Measurements from ENCODE around the gene ANO1. TPM values are rescaled to one million over a fixed set of nuclear protein-coding genes. Genes with fewer than 3 reads are reported as not detected.

ANO1 gene
- total and polyA plus RNA-seq, 12 donors, result 0.67 to 6.7 (median 2.2) TPM

DNA sequence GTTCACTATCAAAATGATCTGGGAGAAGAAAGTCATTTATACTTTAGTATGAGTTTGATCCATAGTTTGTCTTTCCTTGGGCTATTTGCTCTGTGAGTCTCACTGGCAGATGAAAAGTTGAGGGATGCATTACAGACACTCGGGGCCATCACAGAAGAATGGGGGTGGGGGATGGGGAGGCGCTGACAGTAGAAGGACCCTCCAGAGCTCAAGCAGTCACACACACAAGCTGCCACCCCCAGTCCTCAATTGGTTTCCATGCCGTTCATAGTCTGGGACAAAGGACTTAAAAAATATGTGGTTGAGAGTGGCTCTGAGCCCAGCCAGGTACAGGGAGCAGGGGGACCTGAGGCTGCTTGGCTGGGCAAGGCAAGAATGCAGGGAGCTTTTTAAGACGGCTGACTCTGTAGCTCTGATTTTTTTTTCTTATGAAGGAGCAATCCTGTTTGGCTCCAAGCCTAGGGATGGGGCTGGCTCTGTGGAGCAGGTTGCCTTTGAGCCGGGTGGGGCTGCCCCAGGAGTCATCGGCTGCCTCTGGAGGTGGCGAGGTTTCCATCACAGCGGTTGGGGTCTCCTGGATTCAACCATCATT lies 13.3 kb upstream of the ANO1 start:
- Histone ChIP-seq H3K9me3 (replicated peaks in 1 of 3) (no peaks in the 10 kb centered on the region), H3K36me3 (replicated peaks in 1 of 2) (no peaks in the 10 kb centered on the region), H3K4me1 (replicated peaks in 1 of 2) (no peaks in the 10 kb centered on the region), H3K4me3 (no peak overlapping the region), H3K27ac (no peak overlapping the region), H3K27me3 (peaks cover 7% of the 10 kb centered on the region)
- DNase-seq, result peak in 1 of 7 donors; percentile 17
- TF ChIP-seq POLR2A (IDR thresholded peaks at IDR 0.05), result no peak
- TF ChIP-seq, protein P1, sequence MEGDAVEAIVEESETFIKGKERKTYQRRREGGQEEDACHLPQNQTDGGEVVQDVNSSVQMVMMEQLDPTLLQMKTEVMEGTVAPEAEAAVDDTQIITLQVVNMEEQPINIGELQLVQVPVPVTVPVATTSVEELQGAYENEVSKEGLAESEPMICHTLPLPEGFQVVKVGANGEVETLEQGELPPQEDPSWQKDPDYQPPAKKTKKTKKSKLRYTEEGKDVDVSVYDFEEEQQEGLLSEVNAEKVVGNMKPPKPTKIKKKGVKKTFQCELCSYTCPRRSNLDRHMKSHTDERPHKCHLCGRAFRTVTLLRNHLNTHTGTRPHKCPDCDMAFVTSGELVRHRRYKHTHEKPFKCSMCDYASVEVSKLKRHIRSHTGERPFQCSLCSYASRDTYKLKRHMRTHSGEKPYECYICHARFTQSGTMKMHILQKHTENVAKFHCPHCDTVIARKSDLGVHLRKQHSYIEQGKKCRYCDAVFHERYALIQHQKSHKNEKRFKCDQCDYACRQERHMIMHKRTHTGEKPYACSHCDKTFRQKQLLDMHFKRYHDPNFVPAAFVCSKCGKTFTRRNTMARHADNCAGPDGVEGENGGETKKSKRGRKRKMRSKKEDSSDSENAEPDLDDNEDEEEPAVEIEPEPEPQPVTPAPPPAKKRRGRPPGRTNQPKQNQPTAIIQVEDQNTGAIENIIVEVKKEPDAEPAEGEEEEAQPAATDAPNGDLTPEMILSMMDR (IDR thresholded peaks at IDR 0.05), result no peak
- WGBS, 4 donors, result 64 to 83% (median 74%) methylated on average over 4 to 8 of the region's 8 CpGs
- intact Hi-C loops (cut with DNase I), result no loop called here

DNA sequence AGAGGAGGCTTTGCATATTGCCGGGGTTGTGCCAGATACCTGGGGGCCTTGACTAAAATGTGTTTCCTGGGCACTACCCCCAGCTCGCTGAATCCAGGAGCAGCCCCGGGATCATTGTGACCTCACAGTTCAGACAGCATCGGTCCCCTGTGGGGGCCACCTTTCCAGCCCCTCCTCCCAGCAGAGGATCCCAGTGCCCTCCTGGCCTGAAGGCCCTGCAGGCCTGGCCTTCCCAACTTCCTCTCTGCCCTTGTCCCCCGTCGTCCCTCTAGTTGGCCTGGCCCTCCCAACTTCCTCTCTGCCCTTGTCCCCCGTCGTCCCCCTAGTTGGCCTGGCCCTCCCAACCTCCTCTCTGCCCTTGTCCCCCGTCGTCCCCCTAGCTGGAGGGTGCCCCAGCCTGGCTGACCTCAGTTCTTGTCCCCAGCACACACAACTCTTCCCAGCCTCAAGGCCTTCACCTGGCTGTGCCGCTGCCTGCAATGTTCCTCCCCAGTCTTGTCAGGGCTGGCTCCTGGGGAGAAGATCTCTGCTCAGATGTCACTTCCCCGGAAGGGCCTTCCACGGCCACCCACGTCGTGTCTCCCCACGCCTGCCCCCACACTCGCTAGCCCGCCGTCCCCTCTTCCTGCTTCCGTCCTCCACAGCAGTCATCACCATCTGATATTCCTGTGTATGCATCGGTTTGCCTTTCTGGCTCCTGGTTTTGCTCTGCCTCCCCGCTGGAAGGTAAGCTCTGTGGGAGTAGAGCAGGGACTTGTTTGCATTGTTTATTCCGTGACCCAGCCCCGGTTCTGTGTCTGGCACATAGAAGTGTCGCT lies 12.6 kb upstream of the ANO1 start:
- H3K4me3 ChIP-seq, result no peak overlapping the region
- 81 to 86% (median 81%) methylated on average over 24 to 25 of the region's 25 CpGs for WGBS, 4 donors
- no peak overlapping the region for H3K27ac ChIP-seq
- DNase-seq, result peak in 1 of 7 donors; percentile 23
- H3K4me1 ChIP-seq (replicated peaks in 1 of 2), result no peaks in the 10 kb centered on the region
- no peaks in the 10 kb centered on the region for H3K9me3 ChIP-seq (replicated peaks in 1 of 3)
- H3K27me3 ChIP-seq, result peaks cover 7% of the 10 kb centered on the region
- no peaks in the 10 kb centered on the region for H3K36me3 ChIP-seq (replicated peaks in 1 of 2)
- intact Hi-C loops (cut with DNase I), result no loop called here
- no peak for TF ChIP-seq POLR2A (IDR thresholded peaks at IDR 0.05)
- TF ChIP-seq, protein P1 (IDR thresholded peaks at IDR 0.05), result no peak

DNA sequence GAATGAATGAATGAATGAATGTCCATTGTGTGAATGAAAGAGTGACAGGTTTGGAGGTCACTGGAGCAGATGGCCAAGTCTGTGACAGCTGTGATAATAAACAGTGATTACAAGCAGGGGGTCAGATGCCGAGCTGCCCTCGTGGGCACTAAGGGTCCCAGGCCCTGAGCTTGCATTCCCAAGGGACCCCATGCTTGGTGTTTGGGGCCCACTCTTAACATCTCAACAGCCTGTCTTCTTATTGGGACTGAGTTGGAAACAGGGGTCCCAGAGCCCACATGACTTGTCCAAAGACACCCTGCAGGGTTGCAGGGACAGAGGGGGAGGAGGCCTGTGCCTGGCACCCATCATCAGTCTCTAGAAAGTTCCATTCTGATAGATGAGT lies 12.0 kb upstream of the ANO1 start:
- Histone ChIP-seq H3K9me3 (replicated peaks in 1 of 3) (no peaks in the 10 kb centered on the region), H3K27ac (no peak overlapping the region), H3K4me3 (no peak overlapping the region), H3K36me3 (replicated peaks in 1 of 2) (no peaks in the 10 kb centered on the region), H3K27me3 (peaks cover 7% of the 10 kb centered on the region), H3K4me1 (replicated peaks in 1 of 2) (no peaks in the 10 kb centered on the region)
- intact Hi-C loops (cut with DNase I), result no loop called here
- DNase-seq, result peak in 1 of 7 donors; percentile 14
- TF ChIP-seq POLR2A (IDR thresholded peaks at IDR 0.05), result no peak
- TF ChIP-seq, protein P1 (IDR thresholded peaks at IDR 0.05), result no peak
- 84 to 85% methylated on average over 2 of the region's 2 CpGs; no CpG with 5 or more reads in 2 of the 4 donors for WGBS, 4 donors

DNA sequence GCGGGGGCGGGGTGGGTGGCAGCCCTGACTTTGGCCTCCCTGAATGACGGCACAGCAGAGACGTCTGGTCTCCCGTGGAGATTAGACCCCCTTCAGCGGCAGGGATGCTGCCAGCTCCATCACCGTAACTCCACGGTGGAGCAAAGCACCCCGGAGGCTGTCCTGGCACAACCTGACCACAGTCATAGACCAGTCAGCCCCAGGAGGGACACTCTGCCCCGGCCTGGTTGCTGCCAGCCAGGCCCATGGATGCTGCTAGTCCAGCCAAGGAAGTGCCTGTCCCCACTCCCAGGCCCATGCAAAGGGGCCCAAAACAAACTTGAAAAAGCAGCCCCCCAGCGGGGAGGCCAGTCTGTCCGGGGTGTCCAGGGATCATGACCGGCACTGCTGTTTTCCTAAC lies 11.5 kb upstream of the ANO1 start:
- no peak for TF ChIP-seq POLR2A (IDR thresholded peaks at IDR 0.05)
- TF ChIP-seq, protein P1 (IDR thresholded peaks at IDR 0.05), result no peak
- DNase-seq, result peak in 1 of 7 donors; percentile 6
- Histone ChIP-seq H3K4me3 (no peak overlapping the region), H3K27me3 (peaks cover 7% of the 10 kb centered on the region), H3K4me1 (replicated peaks in 1 of 2) (no peaks in the 10 kb centered on the region), H3K9me3 (replicated peaks in 1 of 3) (no peaks in the 10 kb centered on the region), H3K27ac (no peak overlapping the region), H3K36me3 (replicated peaks in 1 of 2) (no peaks in the 10 kb centered on the region)
- intact Hi-C loops (cut with DNase I), result no loop called here
- 90 to 92% (median 90%) methylated on average over 5 to 13 of the region's 13 CpGs for WGBS, 4 donors
